ENCODE results near the gene CARD19. TPM values are rescaled to one million over a fixed set of nuclear protein-coding genes. Genes with fewer than 3 reads are reported as not detected.

The CARD19 gene
- total RNA-seq, 1 experiment from 2014 or later: 54.5 TPM

GRCh38 chr9:93077811-93078210 is 18.2 kb upstream of the CARD19 start:
- BruUV-seq (replicated peaks): no TSS peak
- POLR2A ChIA-PET: no interaction called here

More at GRCh38 chr9:93077811-93078210, 18.2 kb upstream of the CARD19 start:
- Histone ChIP-seq H3K27me3 (ENCODE audit: insufficient read depth, low read length) (no peaks in the 10 kb centered on the region), H3K27ac (ENCODE audit: low read depth, low read length) (no peak overlapping the region), H3K36me3 (ENCODE audit: control insufficient read depth in 1 of 2, insufficient read depth in 2 of 2, low read length in 2 of 2) (no peaks in the 10 kb centered on the region), H2AFZ (ENCODE audit: low read depth, low read length, poor library complexity, severe bottlenecking) (no peak overlapping the region), H3K4me1 (ENCODE audit: control insufficient read depth in 1 of 2, insufficient read depth in 2 of 2, low read length in 2 of 2) (no peaks in the 10 kb centered on the region), H3K4me3 (replicated peaks in 1 of 2; ENCODE audit: low read depth in 1 of 2, low read length in 2 of 2) (no peak overlapping the region), H3K4me2 (ENCODE audit: low read length) (no peak overlapping the region), H3K9me2 (ENCODE audit: insufficient read depth) (no peaks in the 10 kb centered on the region), H3K9me3 (ENCODE audit: control insufficient read depth in 1 of 2, insufficient read depth in 1 of 2, low read depth in 1 of 2, low read length in 2 of 2) (no peaks in the 10 kb centered on the region), H4K20me1 (ENCODE audit: insufficient read depth) (no peaks in the 10 kb centered on the region), H3K9ac (ENCODE audit: low read length) (no peak overlapping the region), H3K79me2 (ENCODE audit: insufficient read depth, low read length) (no peaks in the 10 kb centered on the region)
- ChIA-PET RAD21 (ENCODE audit: low non-redundant PET in 1 of 2, low total read pairs in 2 of 2, uncharacterized antibody in 2 of 2, unreplicated experiment in 2 of 2) (no interaction called here), CTCF (no interaction called here)
- intact Hi-C loops (cut with micrococcal nuclease): no loop called here
- ATAC-seq (no peak), DNase-seq (ENCODE audit: low read depth, low spot score) (no peak)
- TF ChIP-seq ATF3 (IDR thresholded peaks at IDR 0.05): no peak
- no peak for TF ChIP-seq CBX3 (IDR thresholded peaks at IDR 0.05; ENCODE audit: low read depth)
- TF ChIP-seq CEBPB (IDR thresholded peaks at IDR 0.05; ENCODE audit: low read depth): no peak
- TF ChIP-seq, protein P1, sequence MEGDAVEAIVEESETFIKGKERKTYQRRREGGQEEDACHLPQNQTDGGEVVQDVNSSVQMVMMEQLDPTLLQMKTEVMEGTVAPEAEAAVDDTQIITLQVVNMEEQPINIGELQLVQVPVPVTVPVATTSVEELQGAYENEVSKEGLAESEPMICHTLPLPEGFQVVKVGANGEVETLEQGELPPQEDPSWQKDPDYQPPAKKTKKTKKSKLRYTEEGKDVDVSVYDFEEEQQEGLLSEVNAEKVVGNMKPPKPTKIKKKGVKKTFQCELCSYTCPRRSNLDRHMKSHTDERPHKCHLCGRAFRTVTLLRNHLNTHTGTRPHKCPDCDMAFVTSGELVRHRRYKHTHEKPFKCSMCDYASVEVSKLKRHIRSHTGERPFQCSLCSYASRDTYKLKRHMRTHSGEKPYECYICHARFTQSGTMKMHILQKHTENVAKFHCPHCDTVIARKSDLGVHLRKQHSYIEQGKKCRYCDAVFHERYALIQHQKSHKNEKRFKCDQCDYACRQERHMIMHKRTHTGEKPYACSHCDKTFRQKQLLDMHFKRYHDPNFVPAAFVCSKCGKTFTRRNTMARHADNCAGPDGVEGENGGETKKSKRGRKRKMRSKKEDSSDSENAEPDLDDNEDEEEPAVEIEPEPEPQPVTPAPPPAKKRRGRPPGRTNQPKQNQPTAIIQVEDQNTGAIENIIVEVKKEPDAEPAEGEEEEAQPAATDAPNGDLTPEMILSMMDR (IDR thresholded peaks at IDR 0.05 in 2 of 3, conservative IDR thresholded peaks at IDR 0.05 in 1 of 3; ENCODE audit: borderline replicate concordance in 1 of 3, insufficient read depth in 1 of 3, low read depth in 2 of 3, low read length in 2 of 3): no peak
- TF ChIP-seq TCF7L2 (IDR thresholded peaks at IDR 0.05; ENCODE audit: borderline replicate concordance, extremely low read depth, insufficient read depth, insufficient read length): no peak
- TF ChIP-seq JUND (IDR thresholded peaks at IDR 0.05): no peak
- TF ChIP-seq POLR2AphosphoS5 (IDR thresholded peaks at IDR 0.05; ENCODE audit: low read depth, low read length): no peak
- no peak for TF ChIP-seq ZNF274 (IDR thresholded peaks at IDR 0.05; ENCODE audit: low read depth, low read length)
- no peak for TF ChIP-seq SRF (IDR thresholded peaks at IDR 0.05; ENCODE audit: low read depth)
- TF ChIP-seq SIN3A (IDR thresholded peaks at IDR 0.05; ENCODE audit: low read depth): no peak
- no peak for TF ChIP-seq ELF1 (IDR thresholded peaks at IDR 0.05; ENCODE audit: borderline replicate concordance, low read depth)
- no peak for TF ChIP-seq EGR1 (IDR thresholded peaks at IDR 0.05; ENCODE audit: low read depth)
